AG04449 (cell line): Measurements from ENCODE around the gene NRSN1.

Experiments
- CTCF ChIA-PET: fragments of 350-600 bp; formaldehyde crosslinking; extraction: SDS; loops from one replicate; lab custom pipeline; 2021; ENCODE audit warnings: antibody characterized with exemption; lab: Yijun Ruan, JAX
- POLR2A ChIA-PET: fragments of 400-600, 350-600 bp; formaldehyde crosslinking; extraction: SDS; loops from one replicate; lab custom pipeline; 2020; ENCODE audit warnings: antibody characterized with exemption, inconsistent platforms; lab: Yijun Ruan, JAX
- DNase-seq: peaks from one replicate; pipeline ENCODE4 v3.0.0-alpha.2; 2010; ENCODE audit warnings: low read depth, low spot score
- H3K4me3 ChIP-seq: 2 replicates; pipeline ENCODE4 v1.5.1; 2011; ENCODE audit warnings: low read depth, mild to moderate bottlenecking, control low read depth, low read length
- CTCF ChIP-seq: IDR thresholded peaks from one replicate; pipeline ENCODE4 v1.5.1; 2011; ENCODE audit warnings: mild to moderate bottlenecking, moderate library complexity, low read length, control low read depth, inconsistent platforms; ENCODE audit not compliant: insufficient read depth; ENCODE audit errors: missing control alignments

NRSN1 gene

DNA sequence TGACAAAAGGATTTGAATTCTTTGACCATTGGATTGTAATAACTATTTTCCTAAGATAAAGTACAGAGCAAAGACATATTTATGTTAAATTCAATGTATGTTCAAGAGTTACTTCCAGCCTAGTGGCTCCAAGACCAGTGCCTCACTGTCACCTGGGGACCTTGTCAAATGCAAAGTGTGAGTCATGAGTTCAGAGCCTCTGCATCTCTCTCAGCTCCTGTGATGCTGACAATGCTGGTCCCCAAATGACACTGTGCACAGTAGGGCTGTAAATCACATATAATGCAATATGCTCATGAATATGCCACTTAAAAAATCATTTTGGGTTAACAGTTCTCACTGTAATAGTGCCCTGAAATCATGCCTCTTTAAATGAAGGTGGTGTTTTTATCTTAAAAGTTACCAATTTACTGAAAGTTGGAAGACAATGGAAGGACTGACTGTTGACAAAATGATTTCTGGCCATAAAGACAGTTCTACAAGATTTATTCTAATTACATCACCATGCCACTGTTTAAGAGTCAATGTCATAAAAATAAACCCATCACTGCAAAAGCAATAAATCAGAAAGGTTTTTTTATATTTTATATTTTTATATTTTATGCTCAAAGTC, 62.1 kb downstream of the NRSN1 start:
- H3K4me3 ChIP-seq: no peak overlapping the region
- ChIA-PET CTCF (no interaction called here), POLR2A (no interaction called here)
- TF ChIP-seq CTCF: no peak
- no peak for DNase-seq

DNA sequence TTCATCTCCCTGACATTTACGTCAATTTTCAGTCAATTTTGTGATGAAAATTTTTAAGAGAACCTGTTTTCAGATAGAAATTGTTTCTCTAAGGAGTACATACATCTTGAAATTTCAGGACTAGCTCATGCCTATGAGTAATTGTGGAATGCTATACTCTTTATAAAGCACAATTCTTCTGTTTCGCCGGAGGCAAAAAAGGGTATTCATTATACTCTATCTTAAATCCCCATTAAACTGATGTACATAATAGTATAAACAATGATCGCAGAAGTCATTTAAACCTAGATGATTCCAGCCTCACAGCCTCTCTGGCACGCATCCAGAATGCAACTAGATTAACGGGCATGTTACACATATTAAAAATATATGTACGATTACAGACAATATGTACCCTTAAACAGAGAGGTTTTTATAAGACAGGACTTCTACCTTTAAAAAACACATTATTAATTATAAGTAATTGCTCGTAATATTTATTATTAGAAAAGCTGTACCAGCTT, 62.6 kb downstream of the NRSN1 start:
- no peak for DNase-seq
- no peak for TF ChIP-seq CTCF
- ChIA-PET CTCF (no interaction called here), POLR2A (no interaction called here)
- H3K4me3 ChIP-seq: no peak overlapping the region

DNA sequence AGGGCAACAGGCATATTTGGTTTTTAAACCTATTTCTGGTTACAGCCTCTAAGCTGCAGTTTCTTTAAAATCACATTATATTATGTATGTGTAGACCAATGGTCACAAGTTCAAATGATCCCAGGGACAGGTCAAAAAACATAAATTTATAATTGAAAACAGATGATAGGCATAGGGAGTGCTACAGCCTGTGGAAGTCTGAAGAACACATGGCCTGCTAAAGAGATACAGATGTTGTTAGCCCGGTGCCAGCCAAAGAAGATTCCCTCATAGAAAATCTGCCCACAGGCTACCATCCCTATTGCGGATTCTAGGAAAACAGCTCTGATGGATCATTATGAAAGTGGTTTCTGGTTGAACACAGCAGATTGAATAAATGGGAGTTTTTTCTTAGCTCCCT, 65.3 kb downstream of the NRSN1 start:
- ChIA-PET POLR2A (no interaction called here), CTCF (interaction anchor here (1.5 kb wide), 1 partner anchor 14 kb away, joined by 5 read pairs; no protein-coding TSS in a partner anchor)
- TF ChIP-seq CTCF: no peak
- no peak for DNase-seq
- no peak overlapping the region for H3K4me3 ChIP-seq

GRCh38 chr6:24193364-24193763, 67.3 kb downstream of the NRSN1 start:
- DNase-seq: no peak
- ChIA-PET POLR2A (no interaction called here), CTCF (no interaction called here)
- H3K4me3 ChIP-seq: no peak overlapping the region
- no peak for TF ChIP-seq CTCF

DNA sequence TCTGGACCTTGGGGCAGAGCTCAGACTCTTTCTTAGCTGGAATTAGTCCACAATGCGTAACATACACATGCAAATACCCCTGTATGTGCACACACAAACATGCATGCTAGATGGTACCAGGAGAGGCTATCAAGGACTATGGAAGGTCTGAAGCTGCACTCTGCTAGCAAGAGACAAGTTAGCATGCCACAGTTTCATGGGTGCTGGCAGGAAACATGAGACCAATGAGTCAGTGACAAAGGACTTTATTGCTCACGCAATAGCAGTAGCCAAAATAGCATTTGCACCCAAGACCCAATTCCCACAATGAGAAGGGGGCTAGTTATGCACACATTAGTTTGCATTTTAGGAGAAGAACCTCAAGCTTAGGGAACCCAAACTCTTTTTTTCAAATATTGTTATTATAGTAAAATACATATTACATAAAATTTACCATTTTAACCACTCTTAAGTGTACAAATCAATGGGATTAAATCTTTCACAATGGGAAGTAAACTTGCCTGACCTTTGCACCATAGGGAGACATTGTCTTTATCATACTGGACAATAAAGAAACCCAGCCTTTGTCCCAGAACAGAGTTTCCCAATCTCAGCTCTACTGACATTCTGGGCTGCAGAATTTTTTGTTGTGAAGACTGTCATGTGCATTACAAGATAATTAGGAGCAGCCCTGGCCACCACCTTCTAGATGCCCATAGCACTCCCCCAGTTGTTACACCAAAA, 69.1 kb downstream of the NRSN1 start:
- no peak overlapping the region for H3K4me3 ChIP-seq
- no peak for TF ChIP-seq CTCF
- ChIA-PET CTCF (no interaction called here), POLR2A (no interaction called here)
- no peak for DNase-seq

- POLR2A ChIA-PET: no interaction called here
- no peak overlapping the region for H3K4me3 ChIP-seq
- CTCF ChIA-PET: no interaction called here
- no peak for DNase-seq
- no peak for TF ChIP-seq CTCF
These were observed 70.0 kb downstream of the NRSN1 start for GRCh38 chr6:24195836-24196597.
